GM20431 (cell line): ENCODE measurements around the gene DKK3.

Source experiments
- in situ Hi-C: fragments of 300-500 bp; cut with MseI, MboI; formaldehyde crosslinking; loops from one replicate; pipeline ENCODE4 v1.15.0; 2020; ENCODE audit warnings: low sequenced_read_pairs; ENCODE audit not compliant: unreplicated experiment

DKK3 gene

GRCh38 chr11:11958403-11959231, 49.8 kb downstream of the DKK3 start:
- in situ Hi-C loops: no loop called here

GRCh38 chr11:11956006-11956405, 52.4 kb downstream of the DKK3 start:
- in situ Hi-C loops: no loop called here

- in situ Hi-C loops: no loop called here
Observed at GRCh38 chr11:11952036-11952435, 56.4 kb downstream of the DKK3 start.

- in situ Hi-C loops: no loop called here
Observed at GRCh38 chr11:11949482-11949881, 58.9 kb downstream of the DKK3 start.

GRCh38 chr11:11948242-11948947, 60.0 kb downstream of the DKK3 start:
- in situ Hi-C loops: no loop called here

- in situ Hi-C loops: no loop called here
Observed at GRCh38 chr11:11947825-11948224, 60.6 kb downstream of the DKK3 start.

- in situ Hi-C loops: no loop called here
Observed at GRCh38 chr11:11946878-11947277, 61.5 kb downstream of the DKK3 start.

GRCh38 chr11:11946180-11946579, 62.2 kb downstream of the DKK3 start:
- in situ Hi-C loops: no loop called here

- in situ Hi-C loops: no loop called here
Observed at GRCh38 chr11:11944444-11944843, 64.0 kb downstream of the DKK3 start.

GRCh38 chr11:11942668-11943067, 65.8 kb downstream of the DKK3 start:
- in situ Hi-C loops: no loop called here

GRCh38 chr11:11940551-11940950, 67.9 kb downstream of the DKK3 start:
- in situ Hi-C loops: no loop called here

- in situ Hi-C loops: no loop called here
Observed at GRCh38 chr11:11937957-11938356, 70.5 kb downstream of the DKK3 start.

GRCh38 chr11:11937433-11937832, 71.0 kb downstream of the DKK3 start:
- in situ Hi-C loops: no loop called here

GRCh38 chr11:11935536-11935935, 72.9 kb downstream of the DKK3 start:
- in situ Hi-C loops: no loop called here

- in situ Hi-C loops: no loop called here
Observed at GRCh38 chr11:11931461-11932055, 76.9 kb downstream of the DKK3 start.

- in situ Hi-C loops: no loop called here
Observed at GRCh38 chr11:11929920-11930319, 78.5 kb downstream of the DKK3 start.

GRCh38 chr11:11923828-11924227, 84.6 kb downstream of the DKK3 start:
- in situ Hi-C loops: no loop called here

GRCh38 chr11:11916981-11917399, 91.4 kb downstream of the DKK3 start:
- in situ Hi-C loops: no loop called here

GRCh38 chr11:11915625-11916024, 92.8 kb downstream of the DKK3 start:
- in situ Hi-C loops: no loop called here

- in situ Hi-C loops: no loop called here
Observed at GRCh38 chr11:11913395-11913794, 95.0 kb downstream of the DKK3 start.
